GM12878 (cell line): Measurements from ENCODE around the gene MAFB. TPM values are rescaled to one million over a fixed set of nuclear protein-coding genes. Genes with fewer than 3 reads are reported as not detected.

Source experiments
- ATAC-seq: fragments of 200-7000 bp; cut with Tn5 transposase; 3 replicates; pipeline ENCODE4 v1.9.1; 2020; ENCODE audit warnings: mild to moderate bottlenecking, moderate library complexity
- BruUV-seq: library from RNA; stranded (reverse); fragments of 400-500 nt; replicated peaks from 2 replicates; lab custom pipeline; 2021; lab: Mats Ljungman, UMichigan
- CTCF ChIA-PET: fragments of 300-600 bp; sonication (Branson Sonifier 250); formaldehyde crosslinking; extraction: SDS; loops from one replicate; lab custom pipeline; 2021; ENCODE audit warnings: inconsistent platforms; lab: Yijun Ruan, JAX
- POLR2A ChIA-PET: fragments of 350-600 bp; formaldehyde crosslinking; extraction: SDS; loops from one replicate; lab custom pipeline; 2021; ENCODE audit warnings: inconsistent platforms; lab: Charles Lee
- RAD21 ChIA-PET: fragments of 300-600 bp; sonication (Branson Sonifier 250); formaldehyde crosslinking; loops from one replicate; lab custom pipeline; 2023; ENCODE audit warnings: antibody characterized with exemption; ENCODE audit not compliant: unreplicated experiment; lab: Charles Lee
- SMC1A ChIA-PET: fragments of 300-600 bp; sonication (Branson Sonifier 250); formaldehyde crosslinking; loops from one replicate; lab custom pipeline; 2023; ENCODE audit not compliant: unreplicated experiment, uncharacterized antibody; lab: Charles Lee
- DNase-seq: peaks from one replicate; pipeline ENCODE4 v3.0.0-alpha.2; 2011; ENCODE audit warnings: low read depth, low spot score
- FAIRE-seq: peaks from 3 replicates; lab custom pipeline; 2011; peaks lifted over from hg19 to GRCh38; lab: Jason Lieb, UNC
- H2AFZ ChIP-seq: 2 replicates; pipeline ENCODE4 v1.6.0; 2011; ENCODE audit warnings: low read depth, low read length, control low read depth; ENCODE audit not compliant: control insufficient read depth
- H3K27ac ChIP-seq: 2 replicates; pipeline ENCODE4 v1.5.1; 2011; ENCODE audit warnings: control low read depth; ENCODE audit not compliant: control insufficient read depth, insufficient read depth
- H3K27me3 ChIP-seq, 2 experiments: replicated peaks in 1 of 2; 2 replicates each; pipeline versions ENCODE4 v1.6.0 to v1.6.1; 2011; ENCODE audit warnings: low read length in 1 of 2; ENCODE audit not compliant: control insufficient read depth in 2 of 2, insufficient read depth in 2 of 2
- H3K36me3 ChIP-seq, 2 experiments: 2 replicates each; pipeline ENCODE4 v1.5.1; 2011; ENCODE audit warnings: low read length in 1 of 2; ENCODE audit not compliant: control insufficient read depth in 2 of 2, insufficient read depth in 2 of 2
- H3K4me1 ChIP-seq: 2 replicates; pipeline ENCODE4 v1.6.1; 2011; ENCODE audit warnings: mild to moderate bottlenecking, low read length, moderate library complexity, mixed read lengths; ENCODE audit not compliant: control insufficient read depth, insufficient read depth
- H3K4me2 ChIP-seq: 2 replicates; pipeline ENCODE4 v1.6.0; 2011; ENCODE audit warnings: control low read depth; ENCODE audit not compliant: control insufficient read depth, insufficient read depth
- H3K4me3 ChIP-seq: fragments of 200-600 bp; sonication (generic); 2 replicates; pipeline ENCODE4 v1.5.1; 2016
- H3K79me2 ChIP-seq: 2 replicates; pipeline ENCODE4 v1.6.0; 2011; ENCODE audit warnings: low read length; ENCODE audit not compliant: control insufficient read depth, insufficient read depth
- H3K9ac ChIP-seq: 2 replicates; pipeline ENCODE4 v1.8.0; 2011; ENCODE audit warnings: low read length, control low read depth, mixed read lengths; ENCODE audit not compliant: control insufficient read depth, insufficient read depth
- H3K9me3 ChIP-seq: replicated peaks from 3 replicates; pipeline ENCODE4 v1.5.1; 2011; ENCODE audit warnings: mild to moderate bottlenecking, low read length; ENCODE audit not compliant: control insufficient read depth, insufficient read depth
- H4K20me1 ChIP-seq: 2 replicates; pipeline ENCODE4 v1.6.0; 2011; ENCODE audit not compliant: control insufficient read depth, insufficient read depth
- ATF3 ChIP-seq: IDR thresholded peaks from 2 replicates; pipeline ENCODE4 v1.6.1; 2011; ENCODE audit warnings: low read depth, mild to moderate bottlenecking, low read length, moderate library complexity, borderline replicate concordance; ENCODE audit errors: extremely low read depth
- RELA ChIP-seq: fragments of 450-650 bp; IDR thresholded peaks from 2 replicates; pipeline ENCODE4 v1.8.0; 2014; ENCODE audit warnings: borderline replicate concordance; ENCODE audit not compliant: partially characterized antibody
- ZZZ3 ChIP-seq: IDR thresholded peaks from 2 replicates; pipeline ENCODE4 v1.6.1; 2011; ENCODE audit warnings: low read depth; ENCODE audit not compliant: control insufficient read depth, insufficient read length
- WGBS: methylation state at CpG from one replicate; pipeline ENCODE4 v1.1.6; 2016; ENCODE audit warnings: low lambda C conversion rate; ENCODE audit not compliant: insufficient replicate concordance, insufficient coverage; ENCODE audit errors: missing lambda C conversion rate; 5-methylcytosine and 5-hydroxymethylcytosine counted together
- in situ Hi-C: fragments of 300-500 bp; cut with MboI; formaldehyde crosslinking; loops from 9 replicates; pipeline ENCODE4 v1.14.3; 2018; ENCODE audit warnings: mixed read lengths
- intact Hi-C: fragments of 100-400 bp; cut with micrococcal nuclease; formaldehyde crosslinking; loops from one replicate; pipeline ENCODE4 v1.14.2; 2022; ENCODE audit not compliant: unreplicated experiment
- polyA plus RNA-seq, 11 experiments: library from polyadenylated mRNA; depleted of rRNA in 4 of 11; unstranded in 6 of 11; stranded (reverse) in 5 of 11; fragments of >200 nt; fragmentation: Nextera tagmentation in 4 of 11; fragmentation: Illumina TruSeq in 1 of 11; extraction: Ambion mirVana in 4 of 11; extraction: Trizol in 1 of 11; gene quantifications; 1 replicate in 1 of 11; 2 replicates in 10 of 11; pipeline versions ENCODE4 v1.2.1 to v1.2.3, GENCODE V29; 2011 to 2016; ENCODE audit warnings: inconsistent platforms in 2 of 11, missing spikeins in 2 of 11, low read depth in 1 of 11
- total RNA-seq, 4 experiments: library from RNA; depleted of rRNA in 3 of 4; stranded (reverse); fragments of >200 nt in 3 of 4; fragmentation: Illumina TruSeq in 1 of 4; extraction: Trizol in 1 of 4; gene quantifications; 2 replicates each; pipeline versions ENCODE4 v1.2.1 to v1.2.3, GENCODE V29; 2013 to 2021
- TF ChIP-seq, protein P1 (sequence below): fragments of 450-650 bp; IDR thresholded peaks from 2 replicates; pipeline ENCODE4 v1.6.1; 2018; ENCODE audit warnings: mild to moderate bottlenecking, low read depth, moderate library complexity; ENCODE audit not compliant: partially characterized antibody

MAFB gene
- total and polyA plus RNA-seq, 10 of the 15 experiments (the other 5 are each of a cell fraction or from before 2014, with no cell fraction given) = 0.01 to 0.08 (median 0.01) TPM; not detected in 7

GRCh38 chr20:40681165-40681564 lies 7.9 kb downstream of the MAFB start:
- H2AFZ ChIP-seq = no peak overlapping the region
- in situ Hi-C loops (no loop called here), intact Hi-C loops (no loop called here)
- 10% methylated on average over 1 of the region's 1 CpG for WGBS
- H3K9ac ChIP-seq = no peak overlapping the region
- FAIRE-seq = no peak
- no peak overlapping the region for H3K4me3 ChIP-seq
- no peak overlapping the region for H3K27ac ChIP-seq
- no peaks in the 10 kb centered on the region for H3K36me3 ChIP-seq
- no peak for ATAC-seq
- RAD21 ChIA-PET = no interaction called here
- 0 out of 2 replicates have a peak, but pooled peaks cover 8% of the 10 kb centered on the region for H3K4me1 ChIP-seq
- peaks cover 12 to 19% of the 10 kb centered on the region in 2 experiments for H3K27me3 ChIP-seq
- no peak for DNase-seq
- no peaks in the 10 kb centered on the region for H3K79me2 ChIP-seq
- no peaks in the 10 kb centered on the region; the same call in 1 of the 2 replicates for H4K20me1 ChIP-seq
- TF ChIP-seq RELA = no peak
- TF ChIP-seq, protein P1, sequence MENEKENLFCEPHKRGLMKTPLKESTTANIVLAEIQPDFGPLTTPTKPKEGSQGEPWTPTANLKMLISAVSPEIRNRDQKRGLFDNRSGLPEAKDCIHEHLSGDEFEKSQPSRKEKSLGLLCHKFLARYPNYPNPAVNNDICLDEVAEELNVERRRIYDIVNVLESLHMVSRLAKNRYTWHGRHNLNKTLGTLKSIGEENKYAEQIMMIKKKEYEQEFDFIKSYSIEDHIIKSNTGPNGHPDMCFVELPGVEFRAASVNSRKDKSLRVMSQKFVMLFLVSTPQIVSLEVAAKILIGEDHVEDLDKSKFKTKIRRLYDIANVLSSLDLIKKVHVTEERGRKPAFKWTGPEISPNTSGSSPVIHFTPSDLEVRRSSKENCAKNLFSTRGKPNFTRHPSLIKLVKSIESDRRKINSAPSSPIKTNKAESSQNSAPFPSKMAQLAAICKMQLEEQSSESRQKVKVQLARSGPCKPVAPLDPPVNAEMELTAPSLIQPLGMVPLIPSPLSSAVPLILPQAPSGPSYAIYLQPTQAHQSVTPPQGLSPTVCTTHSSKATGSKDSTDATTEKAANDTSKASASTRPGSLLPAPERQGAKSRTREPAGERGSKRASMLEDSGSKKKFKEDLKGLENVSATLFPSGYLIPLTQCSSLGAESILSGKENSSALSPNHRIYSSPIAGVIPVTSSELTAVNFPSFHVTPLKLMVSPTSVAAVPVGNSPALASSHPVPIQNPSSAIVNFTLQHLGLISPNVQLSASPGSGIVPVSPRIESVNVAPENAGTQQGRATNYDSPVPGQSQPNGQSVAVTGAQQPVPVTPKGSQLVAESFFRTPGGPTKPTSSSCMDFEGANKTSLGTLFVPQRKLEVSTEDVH = no peak
- no peak for TF ChIP-seq ZZZ3
- TF ChIP-seq ATF3 = no peak
- SMC1A ChIA-PET = no interaction called here
- POLR2A ChIA-PET = no interaction called here
- CTCF ChIA-PET = no interaction called here
- no TSS peak for BruUV-seq
- no peak overlapping the region for H3K4me2 ChIP-seq
- no peaks in the 10 kb centered on the region for H3K9me3 ChIP-seq
